Measurements from ENCODE around the gene HORMAD2.
"Not testable (repeated sequence)": the region's sequence is repeated elsewhere in the genome, so short reads cannot be mapped to it uniquely, and the experiment has no call there.

HORMAD2 gene

GRCh38 chr22:30092686-30093085 is 12.4 kb downstream of the HORMAD2 start:
- no peak for TF ChIP-seq CTCF (IDR thresholded peaks at IDR 0.05; ENCODE audit: low read depth, low read length)
- no peak for DNase-seq (ENCODE audit: low read depth, low spot score)
- in situ Hi-C loops (cut with HindIII; ENCODE audit: low sequenced_read_pairs), result no loop called here
- no peak overlapping the region for H3K4me3 ChIP-seq (ENCODE audit: low read depth, low read length)

- no peak for TF ChIP-seq CTCF (IDR thresholded peaks at IDR 0.05; ENCODE audit: low read depth, low read length)
- peak; percentile 5 for DNase-seq (ENCODE audit: low read depth, low spot score)
- H3K4me3 ChIP-seq (ENCODE audit: low read depth, low read length), result no peak overlapping the region
- in situ Hi-C loops (cut with HindIII; ENCODE audit: low sequenced_read_pairs), result no loop called here
These were observed 14.5 kb downstream of the HORMAD2 start for GRCh38 chr22:30094804-30095203.

DNA sequence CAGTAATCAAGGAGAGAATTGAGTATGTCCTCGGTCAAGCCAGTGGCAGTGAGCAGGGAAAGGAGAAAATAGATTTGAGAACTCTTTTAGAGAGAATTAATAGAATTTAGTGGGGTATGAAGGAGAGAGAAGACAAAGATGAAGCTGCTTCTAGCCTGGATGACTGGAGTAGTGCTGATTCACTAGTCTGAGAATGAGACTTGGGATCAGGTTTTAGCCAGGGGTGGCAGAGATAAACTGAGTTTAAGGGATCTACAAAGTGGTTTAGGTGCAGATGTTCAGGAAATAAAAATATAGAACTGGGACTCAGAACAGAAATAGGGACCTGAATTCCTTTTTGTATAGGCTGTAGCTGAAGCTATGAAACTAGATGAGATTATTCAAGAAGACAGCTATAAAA is 17.6 kb downstream of the HORMAD2 start:
- no peak for DNase-seq (ENCODE audit: low read depth, low spot score)
- in situ Hi-C loops (cut with HindIII; ENCODE audit: low sequenced_read_pairs), result no loop called here
- no peak for TF ChIP-seq CTCF (IDR thresholded peaks at IDR 0.05; ENCODE audit: low read depth, low read length)

GRCh38 chr22:30100770-30101169 is 20.5 kb downstream of the HORMAD2 start:
- H3K4me3 ChIP-seq (ENCODE audit: low read depth, low read length); in situ Hi-C loops (cut with HindIII; ENCODE audit: low sequenced_read_pairs); DNase-seq (ENCODE audit: low read depth, low spot score): not testable (repeated sequence)

More for the DNA sequence above, 17.6 kb downstream of the HORMAD2 start:
- H3K4me3 ChIP-seq (ENCODE audit: low read depth, low read length), result no peak overlapping the region

- no peak for TF ChIP-seq CTCF (IDR thresholded peaks at IDR 0.05; ENCODE audit: low read depth, low read length)
These were observed 24.4 kb downstream of the HORMAD2 start for GRCh38 chr22:30104501-30105156.

GRCh38 chr22:30105483-30105882 is 25.2 kb downstream of the HORMAD2 start:
- no peak for DNase-seq (ENCODE audit: low read depth, low spot score)
- in situ Hi-C loops (cut with HindIII; ENCODE audit: low sequenced_read_pairs), result no loop called here
- no peak for TF ChIP-seq CTCF (IDR thresholded peaks at IDR 0.05; ENCODE audit: low read depth, low read length)
- H3K4me3 ChIP-seq (ENCODE audit: low read depth, low read length), result no peak overlapping the region

More at GRCh38 chr22:30104501-30105156, 24.4 kb downstream of the HORMAD2 start:
- peak; percentile 22 for DNase-seq (ENCODE audit: low read depth, low spot score)
- no peak overlapping the region for H3K4me3 ChIP-seq (ENCODE audit: low read depth, low read length)
- in situ Hi-C loops (cut with HindIII; ENCODE audit: low sequenced_read_pairs), result no loop called here

DNA sequence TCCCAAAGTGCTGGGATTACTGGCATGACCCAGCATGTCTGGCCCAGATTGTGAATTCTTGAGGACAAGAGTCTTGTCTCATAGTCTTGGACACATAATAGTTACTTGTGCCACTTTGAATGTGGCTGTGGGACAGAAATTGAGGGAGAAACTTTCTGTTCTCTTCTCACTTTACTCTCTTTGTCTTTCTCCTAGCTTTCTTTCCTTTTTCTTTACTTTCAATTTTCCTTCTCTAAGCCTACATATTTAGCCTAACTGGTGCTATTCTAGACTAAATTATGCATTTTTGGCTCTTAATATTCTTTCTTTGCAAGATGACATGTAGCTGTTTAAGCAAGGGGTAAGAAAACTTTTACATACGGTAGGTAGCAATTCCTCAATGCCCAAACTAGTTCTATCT is 33.2 kb downstream of the HORMAD2 start:
- no peak for DNase-seq (ENCODE audit: low read depth, low spot score)
- no peak for TF ChIP-seq CTCF (IDR thresholded peaks at IDR 0.05; ENCODE audit: low read depth, low read length)
- in situ Hi-C loops (cut with HindIII; ENCODE audit: low sequenced_read_pairs), result no loop called here
- H3K4me3 ChIP-seq (ENCODE audit: low read depth, low read length), result no peak overlapping the region

Measured in astrocyte of the spinal cord (primary cell).